ENCODE data around the gene PCYT2. TPM values are rescaled to one million over a fixed set of nuclear protein-coding genes. Genes with fewer than 3 reads are reported as not detected.

PCYT2 gene
- total and polyA plus RNA-seq, 12 donors, result 29.5 to 64.1 (median 47.7) TPM

DNA sequence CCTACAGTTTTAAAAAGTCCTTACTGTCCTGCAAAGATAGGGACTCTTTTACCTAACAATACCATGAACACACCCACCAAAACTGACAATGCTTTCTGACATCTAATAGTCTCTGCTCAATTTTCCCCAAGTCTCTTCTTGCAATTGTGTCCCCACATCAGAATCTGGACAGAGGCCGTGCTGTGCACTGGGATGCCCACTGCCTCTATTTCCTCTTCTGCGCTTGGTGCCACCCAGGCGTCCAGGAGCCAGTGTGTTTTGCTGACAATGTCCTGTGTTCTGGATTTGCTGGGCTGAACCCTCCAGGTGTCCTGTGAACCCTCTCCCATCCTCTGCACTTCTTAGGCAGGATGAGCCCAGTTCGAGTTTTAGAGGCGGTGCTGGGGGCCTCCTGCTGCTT lies 33.6 kb downstream of the PCYT2 start:
- Histone ChIP-seq H3K9me3 (no peaks in the 10 kb centered on the region), H3K4me1 (peaks cover 0 to 9% (median 4%) of the 10 kb centered on the region in 9 donors), H3K27me3 (no peaks in the 10 kb centered on the region), H3K4me3 (no peak overlapping the region), H3K36me3 (peaks cover 0 to 54% (median 10%) of the 10 kb centered on the region in 9 donors), H3K27ac (no peak overlapping the region)
- ATAC-seq (no peak), DNase-seq (no peak)
- intact Hi-C loops (cut with DNase I), result loop anchor here in 1 of 10 donors (5.0 kb wide), 1 partner anchor 45 kb away; no protein-coding TSS in a partner anchor
- 91 to 93% methylated on average over 5 of the region's 5 CpGs for WGBS, 2 donors
- no peak for TF ChIP-seq CTCF (IDR thresholded peaks at IDR 0.05)

DNA sequence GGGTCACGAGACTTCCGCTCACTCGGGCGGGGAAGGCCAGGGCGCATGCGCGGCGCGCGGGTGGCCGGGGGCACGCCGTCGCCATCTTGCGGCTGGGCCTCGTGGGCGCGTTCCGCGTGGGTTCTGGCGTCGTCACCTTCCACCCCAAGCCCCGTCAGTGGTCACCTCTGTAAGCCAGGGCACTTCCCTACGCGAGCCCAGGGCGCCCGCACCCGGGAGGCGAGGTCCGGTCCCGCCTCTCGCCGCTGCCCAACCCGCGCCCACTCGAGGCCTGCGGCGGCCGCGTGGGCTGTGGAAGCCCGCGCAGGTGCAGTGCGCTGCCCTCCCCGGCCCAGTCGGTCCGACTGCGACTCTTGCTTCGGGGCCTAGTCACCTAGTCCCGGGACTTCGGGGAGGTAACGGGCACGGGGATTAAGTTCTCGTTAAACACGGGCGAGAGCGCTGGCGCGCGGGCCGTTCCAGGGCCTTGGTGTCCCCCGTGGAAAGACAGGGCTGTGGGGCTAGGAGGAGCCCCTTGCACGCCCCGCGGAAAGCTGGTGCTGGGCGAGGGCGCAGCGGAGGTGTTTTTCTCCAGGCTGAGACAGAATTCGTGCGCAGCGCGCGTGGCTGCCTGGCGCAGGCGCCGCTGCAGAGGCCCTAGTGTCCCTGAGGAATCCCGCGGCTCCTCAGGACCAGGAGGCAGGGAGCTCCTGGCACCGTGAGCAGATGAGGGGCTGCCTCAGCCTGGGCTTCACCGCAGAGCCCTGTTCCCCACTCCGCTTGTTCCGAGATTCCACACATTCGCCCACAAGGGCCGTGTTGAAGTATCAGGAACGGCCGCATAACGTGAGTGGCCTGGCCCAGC lies 39.6 kb downstream of the PCYT2 start:
- Histone ChIP-seq H3K4me1 (peaks cover 22 to 59% (median 49%) of the 10 kb centered on the region in 9 donors), H3K27ac (peak overlapping the region; percentile 94 to 99 (median 98)), H3K36me3 (peaks cover 0 to 33% (median 19%) of the 10 kb centered on the region in 9 donors), H3K4me3 (peak overlapping the region; percentile 62 to 99 (median 90)), H3K27me3 (no peaks in the 10 kb centered on the region), H3K9me3 (no peaks in the 10 kb centered on the region)
- peak in 8 of 9 donors; percentile 20 to 70 (median 46) for TF ChIP-seq CTCF (IDR thresholded peaks at IDR 0.05)
- WGBS, 2 donors, result 0 to 1% methylated on average over 79 to 86 of the region's 86 CpGs
- intact Hi-C loops (cut with DNase I), result loop anchor here in 1 of 10 donors (5.0 kb wide), 1 partner anchor 39 kb away; the partner anchor contains the start of gene MCRIP1
- peak; percentile 94 to 97 for DNase-seq
- ATAC-seq, result peak; percentile 30 to 55 (median 43)

GRCh38 chr17:81870981-81871386 lies 40.2 kb downstream of the PCYT2 start, which contains the start of gene ARHGDIA:
Gene ARHGDIA, minus strand, starts transcription at chr17:81871337. Its CDS starts 1,407 bp downstream, at chr17:81869930.
- peak within 1 kb of the TSS; percentile 62 to 99 (median 90) for H3K4me3 ChIP-seq
- no peaks in the 10 kb centered on the region for H3K9me3 ChIP-seq
- 0 to 1% methylated on average over 46 to 54 of the region's 64 CpGs for WGBS, 2 donors
- H3K4me1 ChIP-seq, result peaks cover 26 to 66% (median 55%) of the 10 kb centered on the region in 9 donors
- peaks cover 0 to 37% (median 20%) of the 10 kb centered on the region in 9 donors for H3K36me3 ChIP-seq
- intact Hi-C loops (cut with DNase I), result loop anchor here in 1 of 10 donors (5.0 kb wide), 1 partner anchor 39 kb away; the partner anchor contains the start of gene MCRIP1
- no peak for DNase-seq
- no peaks in the 10 kb centered on the region for H3K27me3 ChIP-seq
- peak; percentile 61 to 79 (median 74) for ATAC-seq
- TF ChIP-seq CTCF (IDR thresholded peaks at IDR 0.05), result no peak
- peak within 1 kb of the TSS; percentile 94 to 99 (median 98) for H3K27ac ChIP-seq

Data from heart right ventricle (tissue), 16 donors.